ENCODE data around the gene ING3.

The ING3 gene

DNA sequence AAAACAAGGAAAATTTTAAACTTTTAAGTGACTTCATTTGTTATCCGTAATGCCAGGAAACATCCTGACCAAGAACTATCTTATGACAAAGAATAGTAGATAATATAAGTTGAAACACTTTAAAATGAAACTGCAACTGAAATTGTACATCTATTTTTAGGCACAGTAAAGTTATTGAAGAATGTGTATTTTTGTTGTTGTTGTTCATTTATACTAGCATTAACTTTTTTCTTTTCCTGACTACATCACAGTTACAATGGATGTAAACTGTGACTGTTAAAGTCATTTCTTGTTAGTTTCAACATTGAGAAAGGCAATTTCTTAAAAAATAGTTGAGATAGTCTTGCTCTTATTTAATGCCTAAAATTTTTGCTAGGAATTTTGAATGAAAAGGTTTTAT is 40.6 kb downstream of the ING3 start:
- Histone ChIP-seq H3K9me3 (ENCODE audit: control insufficient read depth, insufficient read depth, low read length) (no peaks in the 10 kb centered on the region), H3K27me3 (ENCODE audit: control insufficient read depth, low read length) (peaks cover 39% of the 10 kb centered on the region), H3K27ac (ENCODE audit: low read depth, low read length) (no peak overlapping the region), H3K36me3 (ENCODE audit: control insufficient read depth, low read length) (no peaks in the 10 kb centered on the region), H3K4me3 (ENCODE audit: low read length) (no peak overlapping the region), H3F3A (ENCODE audit: control insufficient read depth, insufficient read depth) (no peaks in the 10 kb centered on the region), H4K20me1 (ENCODE audit: control insufficient read depth, insufficient read depth, low read depth, low read length) (no peaks in the 10 kb centered on the region), H3K9me2 (replicated peaks; ENCODE audit: control insufficient read depth, low read length) (no peaks in the 10 kb centered on the region), H3K79me2 (ENCODE audit: control insufficient read depth, low read length) (no peaks in the 10 kb centered on the region), H3K4me2 (ENCODE audit: low read length) (no peak overlapping the region), H3K4me1 (ENCODE audit: control insufficient read depth, low read length) (peaks cover 39% of the 10 kb centered on the region)
- no peak for TF ChIP-seq EZH2phosphoT487 (IDR thresholded peaks at IDR 0.05; ENCODE audit: borderline replicate concordance, low read length)
- TF ChIP-seq, protein P1, sequence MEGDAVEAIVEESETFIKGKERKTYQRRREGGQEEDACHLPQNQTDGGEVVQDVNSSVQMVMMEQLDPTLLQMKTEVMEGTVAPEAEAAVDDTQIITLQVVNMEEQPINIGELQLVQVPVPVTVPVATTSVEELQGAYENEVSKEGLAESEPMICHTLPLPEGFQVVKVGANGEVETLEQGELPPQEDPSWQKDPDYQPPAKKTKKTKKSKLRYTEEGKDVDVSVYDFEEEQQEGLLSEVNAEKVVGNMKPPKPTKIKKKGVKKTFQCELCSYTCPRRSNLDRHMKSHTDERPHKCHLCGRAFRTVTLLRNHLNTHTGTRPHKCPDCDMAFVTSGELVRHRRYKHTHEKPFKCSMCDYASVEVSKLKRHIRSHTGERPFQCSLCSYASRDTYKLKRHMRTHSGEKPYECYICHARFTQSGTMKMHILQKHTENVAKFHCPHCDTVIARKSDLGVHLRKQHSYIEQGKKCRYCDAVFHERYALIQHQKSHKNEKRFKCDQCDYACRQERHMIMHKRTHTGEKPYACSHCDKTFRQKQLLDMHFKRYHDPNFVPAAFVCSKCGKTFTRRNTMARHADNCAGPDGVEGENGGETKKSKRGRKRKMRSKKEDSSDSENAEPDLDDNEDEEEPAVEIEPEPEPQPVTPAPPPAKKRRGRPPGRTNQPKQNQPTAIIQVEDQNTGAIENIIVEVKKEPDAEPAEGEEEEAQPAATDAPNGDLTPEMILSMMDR (IDR thresholded peaks at IDR 0.05; ENCODE audit: low read depth, low read length, poor library complexity, severe bottlenecking) = no peak

DNA sequence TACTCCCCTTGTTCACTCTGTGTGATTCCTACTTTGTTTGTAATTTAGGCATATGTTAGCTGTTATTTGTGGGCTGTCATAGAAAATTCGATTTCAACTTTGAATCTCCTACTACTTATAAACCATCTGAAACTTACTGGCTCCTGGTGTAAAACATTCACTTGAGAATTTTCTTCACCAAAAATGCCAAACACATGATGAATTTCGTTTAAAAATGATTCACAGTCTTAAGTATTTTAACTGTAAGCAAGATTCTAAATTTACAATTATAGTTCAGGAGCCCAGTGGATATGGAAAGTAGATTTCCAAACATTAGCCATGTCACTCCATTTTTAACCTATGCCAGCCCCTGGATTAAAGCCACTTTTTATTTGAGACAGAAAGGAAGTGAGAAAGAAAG is 41.0 kb downstream of the ING3 start:
- Histone ChIP-seq H3K27ac (ENCODE audit: low read depth, low read length) (no peak overlapping the region), H3K4me1 (ENCODE audit: control insufficient read depth, low read length) (peaks cover 43% of the 10 kb centered on the region), H3K36me3 (ENCODE audit: control insufficient read depth, low read length) (no peaks in the 10 kb centered on the region), H4K20me1 (ENCODE audit: control insufficient read depth, insufficient read depth, low read depth, low read length) (no peaks in the 10 kb centered on the region), H3K4me2 (ENCODE audit: low read length) (no peak overlapping the region), H3F3A (ENCODE audit: control insufficient read depth, insufficient read depth) (no peaks in the 10 kb centered on the region), H3K27me3 (ENCODE audit: control insufficient read depth, low read length) (peaks cover 39% of the 10 kb centered on the region), H3K9me3 (ENCODE audit: control insufficient read depth, insufficient read depth, low read length) (no peaks in the 10 kb centered on the region), H3K79me2 (ENCODE audit: control insufficient read depth, low read length) (no peaks in the 10 kb centered on the region), H3K9me2 (replicated peaks; ENCODE audit: control insufficient read depth, low read length) (no peaks in the 10 kb centered on the region), H3K4me3 (ENCODE audit: low read length) (no peak overlapping the region)
- TF ChIP-seq, protein P1 (IDR thresholded peaks at IDR 0.05; ENCODE audit: low read depth, low read length, poor library complexity, severe bottlenecking) = no peak
- TF ChIP-seq EZH2phosphoT487 (IDR thresholded peaks at IDR 0.05; ENCODE audit: borderline replicate concordance, low read length) = no peak

DNA sequence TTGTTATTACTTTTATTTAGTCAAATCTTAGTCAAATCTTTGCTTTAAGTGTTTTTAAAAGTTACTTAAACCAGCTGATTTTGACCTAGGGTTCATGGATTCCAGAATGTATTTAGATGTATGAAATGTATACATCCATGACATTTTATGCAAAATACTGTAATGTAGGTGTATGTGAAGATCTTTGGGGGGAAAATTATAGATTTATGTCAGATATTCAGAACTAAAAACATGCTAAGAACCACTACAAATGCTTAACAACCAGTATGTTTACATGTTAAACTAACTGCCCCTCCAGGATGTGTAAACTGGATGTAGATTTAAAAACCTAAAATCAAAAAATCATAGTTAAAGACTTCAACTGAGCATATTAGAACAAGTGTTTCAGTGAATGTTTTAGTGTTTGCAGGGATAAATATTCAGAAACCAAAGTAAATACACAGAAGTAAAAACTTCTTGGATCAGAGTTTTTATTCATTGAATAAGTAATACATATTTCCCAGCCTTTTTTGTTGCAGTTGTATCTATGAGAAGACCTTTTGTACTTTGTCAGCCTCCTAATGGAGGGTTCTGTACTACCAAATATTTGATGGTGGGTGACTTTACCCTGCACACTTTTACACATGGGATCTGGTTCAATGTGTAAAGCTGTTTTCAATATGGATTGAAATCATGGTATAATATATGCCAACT is 41.8 kb downstream of the ING3 start:
- Histone ChIP-seq H3K27me3 (ENCODE audit: control insufficient read depth, low read length) (peaks cover 39% of the 10 kb centered on the region), H3K9me2 (replicated peaks; ENCODE audit: control insufficient read depth, low read length) (no peaks in the 10 kb centered on the region), H3F3A (ENCODE audit: control insufficient read depth, insufficient read depth) (peaks cover 3% of the 10 kb centered on the region; the same call in 1 of the 2 replicates), H3K9me3 (ENCODE audit: control insufficient read depth, insufficient read depth, low read length) (no peaks in the 10 kb centered on the region), H3K36me3 (ENCODE audit: control insufficient read depth, low read length) (no peaks in the 10 kb centered on the region), H3K4me2 (ENCODE audit: low read length) (no peak overlapping the region), H4K20me1 (ENCODE audit: control insufficient read depth, insufficient read depth, low read depth, low read length) (no peaks in the 10 kb centered on the region), H3K79me2 (ENCODE audit: control insufficient read depth, low read length) (no peaks in the 10 kb centered on the region), H3K4me1 (ENCODE audit: control insufficient read depth, low read length) (peaks cover 52% of the 10 kb centered on the region), H3K27ac (ENCODE audit: low read depth, low read length) (no peak overlapping the region), H3K4me3 (ENCODE audit: low read length) (no peak overlapping the region)
- TF ChIP-seq, protein P1 (IDR thresholded peaks at IDR 0.05; ENCODE audit: low read depth, low read length, poor library complexity, severe bottlenecking) = no peak
- TF ChIP-seq EZH2phosphoT487 (IDR thresholded peaks at IDR 0.05; ENCODE audit: borderline replicate concordance, low read length) = no peak
